GM23338 (cell line): ENCODE data around the gene KCNQ1OT1.

ENCODE experiments used
- CREB1 ChIP-seq: fragments of 250-450 bp; sonication (Bioruptor Pico); IDR thresholded peaks from 2 replicates; pipeline ENCODE4 v1.5.0; 2020; ENCODE audit warnings: low read depth, mild to moderate bottlenecking, moderate library complexity
- CTCF ChIP-seq, 2 experiments: fragments of 200-600 bp in 1 of 2; sonication (generic) in 1 of 2; conservative IDR thresholded peaks; 2 replicates each; pipeline versions ENCODE4 v1.5.1 to v1.6.1; 2016 to 2017; ENCODE audit warnings: antibody characterized with exemption in 2 of 2, low read depth in 2 of 2, mild to moderate bottlenecking in 2 of 2, moderate library complexity in 1 of 2
- EZH2 ChIP-seq: fragments of 200-600 bp; sonication (generic); IDR thresholded peaks from one replicate; pipeline ENCODE4 v1.8.0; 2017; ENCODE audit warnings: antibody characterized with exemption, mild to moderate bottlenecking, low read depth; ENCODE audit not compliant: unreplicated experiment
- EZH2phosphoT487 ChIP-seq: fragments of 200-600 bp; sonication (generic); IDR thresholded peaks from one replicate; pipeline ENCODE4 v1.8.1; 2018; ENCODE audit warnings: antibody characterized with exemption; ENCODE audit not compliant: unreplicated experiment
- JUNB ChIP-seq: IDR thresholded peaks from one replicate; pipeline ENCODE4 v1.6.1; 2016; ENCODE audit warnings: antibody characterized with exemption; ENCODE audit not compliant: unreplicated experiment
- POLR2AphosphoS5 ChIP-seq: IDR thresholded peaks from 2 replicates; pipeline ENCODE4 v1.6.1; 2016; ENCODE audit warnings: antibody characterized with exemption, low read depth
- REST ChIP-seq: IDR thresholded peaks from one replicate; pipeline ENCODE4 v1.6.1; 2018; ENCODE audit warnings: antibody characterized with exemption; ENCODE audit not compliant: unreplicated experiment
- STAT1 ChIP-seq: IDR thresholded peaks from one replicate; pipeline ENCODE4 v1.6.1; 2016; ENCODE audit warnings: antibody characterized with exemption; ENCODE audit not compliant: unreplicated experiment
- ZNF114 ChIP-seq: fragments of 250-450 bp; sonication (Bioruptor Pico); IDR thresholded peaks from 2 replicates; pipeline ENCODE4 v1.5.0; 2020; ENCODE audit warnings: mild to moderate bottlenecking, moderate library complexity
- ZNF331 ChIP-seq: fragments of 250-450 bp; sonication (Bioruptor Pico); IDR thresholded peaks from 2 replicates; pipeline ENCODE4 v1.5.0; 2020; ENCODE audit warnings: low read depth, mild to moderate bottlenecking, moderate library complexity

DNA sequence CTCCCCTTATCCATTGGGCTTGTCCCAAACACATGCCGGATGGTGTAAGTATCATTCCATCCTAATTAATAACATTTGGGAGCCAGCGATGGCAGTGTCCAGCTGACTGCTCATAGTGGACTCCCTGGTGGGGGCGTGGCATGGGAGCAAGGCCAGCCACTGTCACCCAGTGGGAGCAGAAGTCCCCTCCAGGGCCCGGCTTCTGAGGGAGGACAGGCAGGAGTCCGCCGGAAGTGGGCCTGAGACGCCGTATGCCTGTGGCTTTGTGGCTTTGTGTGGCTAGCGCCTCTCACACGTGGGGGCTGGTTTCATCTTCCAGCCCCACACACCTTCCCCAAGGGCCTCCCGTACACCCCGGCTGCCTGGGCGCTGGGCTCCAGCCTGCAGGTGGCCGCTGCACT lies 130.5 kb downstream of the KCNQ1OT1 start:
- no peak for TF ChIP-seq CTCF (conservative IDR thresholded peaks at IDR 0.05; ENCODE audit: low read depth in 2 of 2)
- TF ChIP-seq EZH2: no peak
- TF ChIP-seq EZH2phosphoT487: no peak
- no peak for TF ChIP-seq REST
- no peak for TF ChIP-seq STAT1
- no peak for TF ChIP-seq ZNF114 (CRISPR knock-in tag)
- no peak for TF ChIP-seq POLR2AphosphoS5
- no peak for TF ChIP-seq CREB1
- no peak for TF ChIP-seq JUNB
- TF ChIP-seq ZNF331 (CRISPR knock-in tag): no peak
